K562 (cell line): ENCODE measurements around the gene HPCAL1. TPM values are rescaled to one million over a fixed set of nuclear protein-coding genes. Genes with fewer than 3 reads are reported as not detected.

Source experiments
- CAMTA2 ChIP-seq: fragments of 250-450 bp; sonication (Bioruptor Pico); conservative IDR thresholded peaks from 2 replicates; pipeline ENCODE4 v1.5.1; 2022
- COPS2 ChIP-seq: fragments of 450-650 bp; conservative IDR thresholded peaks from 2 replicates; pipeline ENCODE4 v1.6.1; 2016; ENCODE audit warnings: mild to moderate bottlenecking, moderate library complexity
- DPF2 ChIP-seq: fragments of 450-650 bp; IDR thresholded peaks from 2 replicates; pipeline ENCODE4 v1.6.1; 2016
- EHMT2 ChIP-seq: fragments of 450-650 bp; IDR thresholded peaks from 2 replicates; pipeline ENCODE4 v1.6.1; 2018; ENCODE audit warnings: antibody characterized with exemption
- ELF1 ChIP-seq: fragments of 200-800 bp; sonication (Bioruptor generic); IDR thresholded peaks from 2 replicates; pipeline ENCODE4 v1.6.1; 2016; ENCODE audit warnings: missing genetic modification characterization, missing compliant biosample characterization
- FOXJ2 ChIP-seq: fragments of 200-800 bp; sonication (Bioruptor generic); IDR thresholded peaks from 2 replicates; pipeline ENCODE4 v1.6.1; 2016; ENCODE audit warnings: missing genetic modification characterization, missing compliant biosample characterization
- FOXP1 ChIP-seq: sonication (generic); formaldehyde crosslinking; IDR thresholded peaks from 2 replicates; pipeline ENCODE4 v1.8.0; 2022; ENCODE audit warnings: mild to moderate bottlenecking, missing genetic modification reagents
- HDAC2 ChIP-seq: fragments of 450-650 bp; IDR thresholded peaks from 2 replicates; pipeline ENCODE4 v1.6.1; 2016; ENCODE audit warnings: mild to moderate bottlenecking
- KLF1 ChIP-seq: fragments of 450-650 bp; IDR thresholded peaks from 2 replicates; pipeline ENCODE4 v1.6.1; 2016; ENCODE audit warnings: missing genetic modification characterization, missing compliant biosample characterization
- LARP7 ChIP-seq: fragments of 450-650 bp; IDR thresholded peaks from 2 replicates; pipeline ENCODE4 v1.6.1; 2016
- SMC3 ChIP-seq: conservative IDR thresholded peaks from 2 replicates; pipeline ENCODE4 v1.6.1; 2011; ENCODE audit warnings: low read depth, low read length, improper control_type of control experiment; ENCODE audit not compliant: insufficient read depth
- SPI1 ChIP-seq: IDR thresholded peaks from 2 replicates; pipeline ENCODE4 v1.6.1; 2011; ENCODE audit warnings: low read depth, low read length, control low read depth, borderline replicate concordance
- THRB ChIP-seq: fragments of 450-650 bp; formaldehyde crosslinking; conservative IDR thresholded peaks from 2 replicates; pipeline ENCODE4 v1.4.0; 2022; ENCODE audit warnings: mild to moderate bottlenecking, missing genetic modification characterization
- ZNF174 ChIP-seq: fragments of 250-450 bp; sonication (Bioruptor Pico); IDR thresholded peaks from 2 replicates; pipeline ENCODE4 v1.4.0; 2020; ENCODE audit warnings: mild to moderate bottlenecking
- ZNF197 ChIP-seq: fragments of 200-800 bp; sonication (Bioruptor generic); IDR thresholded peaks from 2 replicates; pipeline ENCODE4 v1.6.1; 2016; ENCODE audit warnings: low read depth, missing genetic modification characterization, missing compliant biosample characterization
- ZNF395 ChIP-seq: fragments of 200-800 bp; sonication (Bioruptor generic); IDR thresholded peaks from 2 replicates; pipeline ENCODE4 v1.6.1; 2017; ENCODE audit warnings: missing genetic modification characterization, missing compliant biosample characterization
- ZNF785 ChIP-seq: fragments of 250-450 bp; sonication (Bioruptor Pico); IDR thresholded peaks from 2 replicates; pipeline ENCODE4 v1.4.0; 2020; ENCODE audit warnings: mild to moderate bottlenecking
- ZNF79 ChIP-seq: fragments of 250-450 bp; sonication (Bioruptor Pico); IDR thresholded peaks from 2 replicates; pipeline ENCODE4 v1.4.0; 2020; ENCODE audit warnings: low read depth, mild to moderate bottlenecking, moderate library complexity
- polyA plus RNA-seq, 8 experiments: library from polyadenylated mRNA; depleted of rRNA in 4 of 8; stranded (reverse) in 5 of 8; unstranded in 3 of 8; fragments of >200 nt; fragmentation: Nextera tagmentation in 2 of 8; fragmentation: Illumina TruSeq in 1 of 8; extraction: Ambion mirVana in 2 of 8; extraction: Trizol in 1 of 8; gene quantifications; 2 replicates each; pipeline versions ENCODE4 v1.2.1 to v1.2.3, GENCODE V29; 2011 to 2014; ENCODE audit warnings: inconsistent platforms in 1 of 8, missing spikeins in 1 of 8
- total RNA-seq, 7 experiments: library from RNA; depleted of rRNA in 6 of 7; stranded (reverse); fragments of >200 nt in 6 of 7; fragmentation: Illumina TruSeq in 2 of 7; extraction: Trizol in 2 of 7; gene quantifications; 2 replicates each; pipeline versions ENCODE4 v1.2.1 to v1.2.3, GENCODE V29; 2011 to 2021; ENCODE audit warnings: low replicate concordance in 1 of 7
- TF ChIP-seq, protein P1 (sequence below): sonication (generic); formaldehyde crosslinking; IDR thresholded peaks from 2 replicates; pipeline ENCODE4 v1.8.0; 2022; ENCODE audit warnings: missing genetic modification reagents, mild to moderate bottlenecking, borderline replicate concordance
- TF ChIP-seq, protein P2 (sequence below): fragments of 450-650 bp; IDR thresholded peaks from 2 replicates; pipeline ENCODE4 v1.6.1; 2016; ENCODE audit warnings: antibody characterized with exemption
- TF ChIP-seq, protein P3 (sequence below): fragments of 450-650 bp; IDR thresholded peaks from 2 replicates; pipeline ENCODE4 v1.6.1; 2016
- TF ChIP-seq, protein P4 (sequence below): sonication (generic); formaldehyde crosslinking; IDR thresholded peaks from 2 replicates; pipeline ENCODE4 v1.8.0; 2022; ENCODE audit warnings: missing genetic modification reagents, mild to moderate bottlenecking, borderline replicate concordance

The HPCAL1 gene
- total and polyA plus RNA-seq, 9 of the 15 experiments (the other 6 are each of a cell fraction or from before 2014, with no cell fraction given): 2.7 to 65.5 (median 23.9) TPM

GRCh38 chr2:10312437-10312957 lies 9.8 kb downstream of the HPCAL1 start (continued):
- TF ChIP-seq, protein P1, sequence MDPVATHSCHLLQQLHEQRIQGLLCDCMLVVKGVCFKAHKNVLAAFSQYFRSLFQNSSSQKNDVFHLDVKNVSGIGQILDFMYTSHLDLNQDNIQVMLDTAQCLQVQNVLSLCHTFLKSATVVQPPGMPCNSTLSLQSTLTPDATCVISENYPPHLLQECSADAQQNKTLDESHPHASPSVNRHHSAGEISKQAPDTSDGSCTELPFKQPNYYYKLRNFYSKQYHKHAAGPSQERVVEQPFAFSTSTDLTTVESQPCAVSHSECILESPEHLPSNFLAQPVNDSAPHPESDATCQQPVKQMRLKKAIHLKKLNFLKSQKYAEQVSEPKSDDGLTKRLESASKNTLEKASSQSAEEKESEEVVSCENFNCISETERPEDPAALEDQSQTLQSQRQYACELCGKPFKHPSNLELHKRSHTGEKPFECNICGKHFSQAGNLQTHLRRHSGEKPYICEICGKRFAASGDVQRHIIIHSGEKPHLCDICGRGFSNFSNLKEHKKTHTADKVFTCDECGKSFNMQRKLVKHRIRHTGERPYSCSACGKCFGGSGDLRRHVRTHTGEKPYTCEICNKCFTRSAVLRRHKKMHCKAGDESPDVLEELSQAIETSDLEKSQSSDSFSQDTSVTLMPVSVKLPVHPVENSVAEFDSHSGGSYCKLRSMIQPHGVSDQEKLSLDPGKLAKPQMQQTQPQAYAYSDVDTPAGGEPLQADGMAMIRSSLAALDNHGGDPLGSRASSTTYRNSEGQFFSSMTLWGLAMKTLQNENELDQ: no peak
- TF ChIP-seq ZNF785 (CRISPR knock-in tag): no peak
- no peak for TF ChIP-seq COPS2
- TF ChIP-seq, protein P2, sequence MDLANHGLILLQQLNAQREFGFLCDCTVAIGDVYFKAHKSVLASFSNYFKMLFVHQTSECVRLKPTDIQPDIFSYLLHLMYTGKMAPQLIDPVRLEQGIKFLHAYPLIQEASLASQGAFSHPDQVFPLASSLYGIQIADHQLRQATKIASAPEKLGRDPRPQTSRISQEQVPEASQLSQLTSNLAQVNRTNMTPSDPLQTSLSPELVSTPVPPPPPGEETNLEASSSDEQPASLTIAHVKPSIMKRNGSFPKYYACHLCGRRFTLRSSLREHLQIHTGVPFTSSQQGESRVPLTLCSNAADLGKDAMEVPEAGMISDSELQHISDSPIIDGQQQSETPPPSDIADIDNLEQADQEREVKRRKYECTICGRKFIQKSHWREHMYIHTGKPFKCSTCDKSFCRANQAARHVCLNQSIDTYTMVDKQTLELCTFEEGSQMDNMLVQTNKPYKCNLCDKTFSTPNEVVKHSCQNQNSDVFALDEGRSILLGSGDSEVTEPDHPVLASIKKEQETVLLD: 0 out of 2 replicates have a peak, but pooled peaks have one; percentile 48
- no peak for TF ChIP-seq ZNF197 (CRISPR knock-in tag)
- TF ChIP-seq KLF1: no peak
- peak; percentile 90 for TF ChIP-seq EHMT2
- TF ChIP-seq, protein P3, sequence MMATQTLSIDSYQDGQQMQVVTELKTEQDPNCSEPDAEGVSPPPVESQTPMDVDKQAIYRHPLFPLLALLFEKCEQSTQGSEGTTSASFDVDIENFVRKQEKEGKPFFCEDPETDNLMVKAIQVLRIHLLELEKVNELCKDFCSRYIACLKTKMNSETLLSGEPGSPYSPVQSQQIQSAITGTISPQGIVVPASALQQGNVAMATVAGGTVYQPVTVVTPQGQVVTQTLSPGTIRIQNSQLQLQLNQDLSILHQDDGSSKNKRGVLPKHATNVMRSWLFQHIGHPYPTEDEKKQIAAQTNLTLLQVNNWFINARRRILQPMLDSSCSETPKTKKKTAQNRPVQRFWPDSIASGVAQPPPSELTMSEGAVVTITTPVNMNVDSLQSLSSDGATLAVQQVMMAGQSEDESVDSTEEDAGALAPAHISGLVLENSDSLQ: peak; percentile 45
- TF ChIP-seq, protein P4, sequence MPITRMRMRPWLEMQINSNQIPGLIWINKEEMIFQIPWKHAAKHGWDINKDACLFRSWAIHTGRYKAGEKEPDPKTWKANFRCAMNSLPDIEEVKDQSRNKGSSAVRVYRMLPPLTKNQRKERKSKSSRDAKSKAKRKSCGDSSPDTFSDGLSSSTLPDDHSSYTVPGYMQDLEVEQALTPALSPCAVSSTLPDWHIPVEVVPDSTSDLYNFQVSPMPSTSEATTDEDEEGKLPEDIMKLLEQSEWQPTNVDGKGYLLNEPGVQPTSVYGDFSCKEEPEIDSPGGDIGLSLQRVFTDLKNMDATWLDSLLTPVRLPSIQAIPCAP (CRISPR knock-in tag): no peak
- TF ChIP-seq ZNF79 (CRISPR knock-in tag): no peak
- TF ChIP-seq ZNF174 (CRISPR knock-in tag): no peak
- TF ChIP-seq DPF2: 0 out of 2 replicates have a peak, but pooled peaks have one; percentile 5
- no peak for TF ChIP-seq ELF1 (tag)
- TF ChIP-seq FOXP1: no peak
- TF ChIP-seq HDAC2: peak; percentile 55
- TF ChIP-seq ZNF395 (CRISPR knock-in tag): no peak
- 0 out of 2 replicates have a peak, but pooled peaks have one; percentile 26 for TF ChIP-seq THRB (CRISPR knock-in tag)
- TF ChIP-seq SMC3: no peak
- no peak for TF ChIP-seq FOXJ2 (tag)
- TF ChIP-seq LARP7: peak; percentile 58; the same call in 1 of the 2 replicates
- no peak for TF ChIP-seq SPI1
- no peak for TF ChIP-seq CAMTA2 (CRISPR knock-in tag)
